HTERT RPE-1 (cell line): ENCODE data around the gene KY.

Source experiments
- in situ Hi-C: fragments of 300-500 bp; cut with MboI; formaldehyde crosslinking; loops from 4 replicates; pipeline ENCODE4 v1.14.3; 2020; ENCODE audit warnings: low sequenced_read_pairs

The KY gene

DNA sequence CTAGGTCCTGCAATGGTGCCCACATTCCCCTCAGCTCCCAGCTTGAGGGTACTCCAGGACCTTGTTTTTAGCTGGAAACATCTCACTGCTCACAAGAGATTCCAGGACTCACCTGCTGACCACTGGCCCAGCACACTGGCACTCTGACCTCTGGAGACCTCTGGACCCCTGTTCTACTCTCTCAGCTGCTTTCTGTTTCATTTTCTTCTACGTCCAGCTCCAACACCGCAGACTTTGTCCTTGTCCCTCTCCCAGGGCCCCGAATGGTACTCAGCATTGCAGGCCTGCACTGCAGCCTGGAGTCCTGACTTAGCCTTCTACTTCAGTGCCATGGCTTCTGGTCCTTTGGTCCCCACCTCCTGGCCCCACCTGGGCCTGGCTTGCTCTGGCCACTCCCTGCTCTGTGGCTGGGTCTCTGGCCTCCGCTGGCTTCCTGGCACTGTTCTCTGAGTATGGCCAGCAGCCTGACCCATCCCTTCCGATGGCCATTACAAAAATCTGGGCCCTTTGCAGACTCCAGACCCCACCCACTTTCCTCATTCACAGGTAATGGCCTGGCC lies 27.9 kb downstream of the KY start:
- in situ Hi-C loops = no loop called here

DNA sequence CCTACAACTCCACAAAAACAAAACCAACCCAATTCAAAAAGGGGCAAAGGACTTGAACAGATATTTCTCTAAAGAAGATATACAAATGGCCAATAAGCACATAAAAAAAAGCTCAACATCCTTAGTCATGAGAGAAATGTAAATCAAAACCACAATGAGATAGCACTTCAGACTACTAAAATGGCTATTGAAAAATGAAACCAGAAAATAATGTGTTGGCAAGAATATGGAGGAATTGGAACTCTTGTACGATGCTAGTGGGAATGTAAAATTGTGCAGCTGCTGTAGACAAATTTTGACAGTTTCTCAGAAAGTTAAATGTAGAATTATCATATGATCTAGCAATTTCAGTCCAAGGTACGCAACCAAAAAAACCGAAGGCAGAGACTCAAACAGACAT lies 29.0 kb downstream of the KY start:
- in situ Hi-C loops = no loop called here

DNA sequence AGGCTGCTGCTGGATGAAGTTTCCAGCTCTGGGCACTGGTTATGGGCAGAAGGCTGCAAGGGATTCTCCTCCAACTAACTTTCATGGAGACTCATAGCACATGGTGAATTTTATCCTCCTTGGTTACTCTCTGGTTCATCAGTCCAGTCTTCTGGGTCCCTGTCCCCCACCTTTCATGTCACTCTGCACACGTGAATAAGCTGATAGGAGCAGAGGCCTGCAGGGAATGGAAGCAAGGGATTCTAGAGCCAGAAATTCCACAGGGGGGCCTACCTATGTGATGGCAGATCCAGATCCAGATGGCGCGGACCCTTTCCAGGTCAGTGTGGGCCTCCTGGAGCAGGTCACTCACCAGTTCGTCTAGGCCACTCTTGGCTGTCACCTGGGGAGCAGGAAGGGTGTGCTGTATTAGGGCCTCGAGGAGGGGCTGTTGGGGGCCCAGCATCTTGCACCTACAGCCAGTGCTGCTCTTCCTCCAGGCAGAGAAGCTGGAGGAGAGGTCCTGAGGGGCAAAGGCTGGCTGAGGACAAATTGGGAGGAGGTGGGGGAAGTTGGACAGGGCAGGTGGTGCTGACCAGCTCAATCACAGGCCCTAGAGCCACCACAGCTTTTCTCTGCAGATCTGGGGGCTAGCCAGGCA lies 30.2 kb downstream of the KY start:
- in situ Hi-C loops = no loop called here

DNA sequence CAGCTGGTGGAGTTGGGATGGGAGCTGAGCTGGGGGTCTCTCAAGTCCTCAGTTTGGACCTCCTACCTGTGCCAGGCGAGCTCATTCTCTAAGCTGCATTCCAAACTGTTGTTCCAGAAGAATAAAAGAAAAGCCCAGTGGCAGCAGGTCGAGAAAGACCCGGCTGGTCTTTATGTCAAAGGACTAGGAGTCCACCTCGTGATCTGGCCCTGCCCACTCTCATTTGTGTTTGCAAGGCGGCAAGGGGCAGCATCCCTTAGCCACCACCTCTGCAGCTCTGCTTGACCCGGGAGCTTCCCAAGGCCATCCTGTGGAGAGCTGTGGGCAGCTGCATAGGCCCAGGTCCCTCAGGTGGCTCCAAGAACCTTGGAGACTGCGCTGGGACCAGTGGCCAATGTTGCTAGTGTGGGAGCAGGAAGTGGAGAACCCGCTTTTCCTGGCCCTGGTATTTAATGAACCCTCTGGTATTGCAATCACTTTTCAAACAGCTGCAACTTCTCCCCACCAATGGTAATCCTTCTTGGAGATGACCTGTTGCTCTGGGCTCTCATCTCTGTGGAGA lies 30.9 kb downstream of the KY start:
- in situ Hi-C loops = no loop called here

DNA sequence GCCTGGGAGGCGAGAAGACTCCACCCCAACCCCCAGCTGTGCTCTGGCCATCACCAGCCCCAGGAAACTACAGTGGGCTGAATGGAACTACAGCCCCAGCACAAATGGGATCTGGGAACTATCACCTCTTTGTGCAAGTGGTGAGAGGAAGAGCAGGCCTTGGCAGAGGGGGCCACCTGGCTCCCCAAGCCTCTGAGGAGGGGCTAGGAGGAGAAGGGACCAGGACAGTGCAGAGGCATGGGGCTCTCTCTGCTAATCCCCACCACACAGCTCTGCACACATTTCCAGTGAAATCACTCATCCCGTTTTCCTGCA lies 31.6 kb downstream of the KY start:
- in situ Hi-C loops = no loop called here

DNA sequence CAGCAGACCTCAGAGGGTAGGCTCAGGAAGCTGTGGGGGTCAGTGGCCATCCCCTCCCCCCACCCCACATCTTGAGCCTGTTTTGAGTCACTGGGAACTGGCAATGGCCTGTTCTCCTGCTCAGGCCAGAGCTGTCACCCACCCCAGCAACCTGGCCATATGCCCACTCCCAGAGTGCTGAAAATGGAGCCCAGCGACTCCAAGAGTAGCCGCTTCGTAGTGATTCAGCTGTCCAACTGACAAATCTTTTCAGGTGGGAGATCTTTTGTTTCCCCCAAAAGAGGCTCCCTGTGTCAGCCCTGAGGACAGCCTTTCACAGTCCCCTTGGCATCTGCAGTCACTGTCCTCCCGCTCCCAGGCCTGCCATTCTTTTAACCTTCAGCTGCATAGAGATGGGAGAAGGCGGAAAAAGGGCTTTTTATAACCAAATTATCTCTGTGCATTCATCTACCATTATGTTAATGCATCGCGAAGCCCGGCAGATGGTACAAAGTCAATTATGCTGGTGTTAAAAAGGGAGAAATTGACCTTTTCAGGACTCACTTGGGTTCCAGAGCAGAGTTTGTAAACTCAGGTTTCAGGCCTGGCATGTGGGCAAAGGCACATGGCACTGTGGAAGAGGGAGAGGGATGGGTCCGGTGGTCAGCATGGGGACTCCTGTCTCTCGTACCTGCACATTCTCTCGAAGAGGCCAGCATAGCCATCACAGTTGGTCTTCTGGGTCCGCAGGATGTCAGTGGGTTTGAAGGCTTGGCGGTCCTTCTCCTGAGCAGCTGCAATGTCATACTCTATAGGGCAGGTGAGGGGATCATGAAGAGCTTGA lies 32.1 kb downstream of the KY start:
- in situ Hi-C loops = no loop called here

DNA sequence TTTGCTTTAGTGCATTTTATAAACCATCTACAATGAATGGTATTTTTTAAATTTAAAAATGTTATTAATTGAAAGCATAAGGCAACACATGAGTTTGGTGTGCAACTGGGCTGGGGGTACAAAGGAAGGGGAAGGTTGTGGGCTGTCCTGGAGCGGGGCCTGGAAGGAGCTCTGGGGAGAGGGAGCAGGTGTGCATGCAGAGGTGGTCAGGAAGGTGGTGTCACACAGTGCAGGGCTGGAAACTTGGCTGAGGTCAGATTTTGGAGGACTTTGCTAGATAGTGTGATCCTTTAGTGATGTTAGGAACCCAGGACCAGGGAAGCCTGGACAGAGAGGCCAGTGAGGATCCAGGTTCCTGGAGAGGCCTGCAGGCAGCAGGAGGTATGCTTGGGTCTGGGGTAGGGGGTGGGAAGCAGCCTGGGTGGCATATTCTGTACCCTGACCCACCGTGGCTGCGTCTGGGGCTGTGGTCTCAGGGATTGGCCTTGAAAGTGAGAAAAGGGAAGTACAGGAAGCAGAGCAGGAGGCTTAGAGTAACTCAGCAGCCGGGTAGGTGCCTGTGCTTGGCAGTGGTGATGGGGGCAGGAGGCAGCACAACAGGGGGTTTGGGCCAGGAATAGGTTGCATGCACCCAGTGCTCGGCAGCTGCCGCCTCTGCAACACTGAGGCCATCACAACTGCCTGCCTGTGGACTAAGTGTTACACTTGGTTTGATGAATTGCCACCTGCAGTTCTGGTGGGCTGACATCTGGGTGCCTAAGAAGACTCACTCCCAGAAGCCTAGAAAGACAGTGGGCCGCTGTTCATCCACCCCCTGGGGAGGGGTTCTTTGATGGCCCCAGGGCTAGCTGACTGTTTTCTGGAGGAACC lies 33.0 kb downstream of the KY start:
- in situ Hi-C loops = no loop called here

DNA sequence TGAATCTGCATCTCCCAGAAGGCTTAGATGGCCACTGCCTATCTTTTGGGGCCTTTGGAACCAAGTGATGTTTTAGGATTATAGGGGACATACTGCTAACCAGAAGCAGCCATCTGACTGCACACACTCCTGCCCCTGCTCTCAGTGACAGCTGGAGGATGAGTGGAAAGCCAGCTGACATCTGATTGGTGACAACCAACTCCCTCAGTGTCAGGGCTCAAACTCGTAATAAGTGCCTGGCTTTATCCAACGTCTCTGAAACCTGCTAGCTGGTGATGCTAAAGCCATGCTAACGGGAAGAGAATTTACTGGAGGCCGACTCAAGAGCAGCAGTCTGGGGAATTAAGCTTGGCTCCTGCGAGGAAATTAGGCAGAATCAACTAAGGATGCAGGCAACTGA lies 35.1 kb downstream of the KY start:
- in situ Hi-C loops = no loop called here

DNA sequence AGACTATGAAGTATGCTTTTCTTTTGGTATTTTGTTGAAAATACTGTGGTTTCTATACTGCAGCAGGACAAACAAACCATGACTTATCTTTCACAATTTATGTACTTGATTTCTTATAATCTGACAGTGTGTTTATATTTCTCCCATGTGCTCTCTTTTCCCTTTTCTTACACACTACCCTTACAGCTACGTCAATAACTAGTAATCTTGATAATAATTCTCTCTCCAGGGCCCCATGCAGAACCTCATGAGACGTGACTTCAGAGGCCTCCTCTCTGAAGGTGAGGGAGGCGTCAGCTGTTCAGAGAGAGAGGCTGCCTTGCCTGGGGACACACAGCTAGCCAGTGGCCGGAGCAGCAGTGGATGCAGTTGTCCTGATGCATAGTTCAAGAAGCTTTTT lies 35.9 kb downstream of the KY start:
- in situ Hi-C loops = no loop called here

DNA sequence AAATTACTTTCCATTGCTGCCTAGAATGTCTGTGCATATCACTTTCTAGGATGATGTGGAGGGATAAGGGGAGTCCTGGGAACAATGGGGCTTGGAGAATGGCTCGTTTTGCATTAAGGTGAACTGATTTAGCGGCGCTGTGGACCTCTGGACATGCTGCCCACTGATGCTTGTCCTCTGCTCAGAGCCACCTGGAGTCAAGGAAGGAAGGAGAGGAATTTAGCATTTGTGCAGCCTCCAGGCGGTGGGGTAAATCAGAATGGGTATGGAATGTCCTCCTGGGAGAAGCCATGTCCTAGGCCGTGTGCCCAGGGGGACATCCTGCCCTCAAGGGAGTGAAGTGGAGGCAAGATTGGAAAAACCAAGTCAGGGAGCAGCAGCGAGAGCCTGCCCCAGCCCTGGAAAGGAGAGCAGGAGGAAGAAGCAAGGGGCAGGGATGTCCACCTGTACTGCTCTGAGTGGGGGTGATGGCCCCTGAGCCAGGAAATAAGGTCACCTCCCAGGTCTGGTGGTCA lies 37.8 kb downstream of the KY start:
- in situ Hi-C loops = no loop called here

DNA sequence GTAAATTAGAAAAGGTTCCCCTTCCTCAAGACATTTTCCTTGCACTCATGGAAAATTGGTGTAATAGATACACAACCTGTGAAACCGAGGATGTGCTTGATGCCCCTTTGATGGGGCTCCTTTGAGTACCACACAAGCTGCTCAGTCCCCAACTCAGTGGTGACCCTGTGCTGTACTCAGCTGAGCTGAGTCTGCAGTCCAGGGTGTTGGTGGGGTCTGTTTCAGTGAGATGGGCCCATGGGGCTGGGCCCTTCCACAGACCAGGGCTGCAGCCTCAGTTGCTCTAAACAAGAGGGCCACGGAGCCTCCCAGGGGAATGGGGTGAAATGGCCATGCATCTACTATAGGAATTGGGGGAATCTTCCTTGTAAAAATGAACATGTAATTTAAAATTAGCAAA lies 39.3 kb downstream of the KY start:
- in situ Hi-C loops = no loop called here

DNA sequence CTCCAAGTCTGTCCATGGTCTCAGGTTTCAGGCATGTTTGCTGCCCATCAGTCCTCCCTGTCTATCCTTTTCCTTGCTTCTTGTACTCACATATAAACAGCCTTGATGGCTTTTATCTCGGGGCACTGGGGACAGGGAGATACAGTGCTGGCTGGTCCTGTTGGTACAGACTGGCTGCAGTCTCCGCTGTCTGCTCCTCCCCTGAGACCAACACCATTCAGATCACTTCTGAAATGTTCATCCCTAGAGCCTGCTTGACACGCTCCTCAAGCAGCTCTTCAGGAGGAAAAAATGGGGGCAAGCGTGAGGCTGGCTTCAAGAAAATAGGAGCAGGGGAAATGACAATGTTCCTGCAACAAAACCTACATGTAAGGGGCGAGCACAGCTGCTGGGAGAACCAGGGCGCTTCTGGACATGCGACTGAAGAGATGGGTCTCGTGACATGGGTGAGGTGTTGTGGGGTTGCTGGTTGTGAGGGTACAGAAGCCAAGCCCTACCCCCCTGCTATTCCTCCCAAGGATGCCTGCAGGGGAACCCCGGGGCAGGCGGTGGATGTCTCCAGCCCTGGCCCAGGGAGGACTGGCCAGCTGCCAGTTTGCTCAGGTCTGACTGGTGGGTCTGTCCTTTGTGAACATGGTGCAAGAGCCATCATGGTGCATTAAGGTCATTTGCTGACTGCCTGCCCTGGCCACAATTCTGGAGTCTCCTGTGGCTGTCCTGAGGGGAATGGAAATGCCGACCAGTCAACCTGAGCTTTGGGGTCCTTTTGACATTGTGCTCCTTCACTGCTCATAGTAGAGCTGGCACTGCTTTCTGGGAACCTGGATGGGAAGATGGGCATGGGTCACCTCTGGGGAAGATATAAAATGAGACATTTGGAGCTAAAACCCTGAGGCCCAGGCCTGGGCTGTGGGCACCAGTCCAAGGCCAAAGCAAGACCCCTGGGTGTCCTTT lies 40.1 kb downstream of the KY start:
- in situ Hi-C loops = no loop called here

DNA sequence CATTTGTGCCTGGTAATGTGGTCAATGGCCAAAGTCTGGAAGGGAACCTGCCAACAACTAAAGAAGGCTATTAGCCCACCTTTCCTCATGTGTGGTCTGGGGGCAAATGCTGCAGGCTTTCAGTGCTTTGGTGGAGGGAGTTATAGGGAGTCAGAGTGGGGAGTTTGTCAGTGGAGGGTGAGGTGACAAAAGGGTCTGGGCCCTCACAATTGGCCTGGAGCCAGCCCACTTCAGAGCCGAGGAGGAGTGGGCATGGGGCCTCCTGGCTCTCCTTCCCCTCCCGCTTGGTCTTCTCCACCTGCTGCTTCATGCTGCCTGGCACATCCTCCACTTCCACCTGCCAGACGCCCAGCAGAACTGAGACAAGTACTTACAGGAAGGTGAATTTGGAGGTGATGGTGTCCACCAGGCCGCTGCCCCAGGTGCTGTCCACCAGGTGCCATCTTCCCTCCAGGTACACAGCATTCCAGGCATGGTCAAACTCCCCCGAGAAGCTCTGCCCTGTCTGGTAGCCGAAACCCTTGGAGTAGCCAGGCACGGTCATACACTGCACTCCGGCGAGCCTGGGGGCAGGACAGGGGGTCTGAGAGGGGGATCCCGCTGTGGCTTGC lies 40.9 kb downstream of the KY start:
- in situ Hi-C loops = no loop called here

DNA sequence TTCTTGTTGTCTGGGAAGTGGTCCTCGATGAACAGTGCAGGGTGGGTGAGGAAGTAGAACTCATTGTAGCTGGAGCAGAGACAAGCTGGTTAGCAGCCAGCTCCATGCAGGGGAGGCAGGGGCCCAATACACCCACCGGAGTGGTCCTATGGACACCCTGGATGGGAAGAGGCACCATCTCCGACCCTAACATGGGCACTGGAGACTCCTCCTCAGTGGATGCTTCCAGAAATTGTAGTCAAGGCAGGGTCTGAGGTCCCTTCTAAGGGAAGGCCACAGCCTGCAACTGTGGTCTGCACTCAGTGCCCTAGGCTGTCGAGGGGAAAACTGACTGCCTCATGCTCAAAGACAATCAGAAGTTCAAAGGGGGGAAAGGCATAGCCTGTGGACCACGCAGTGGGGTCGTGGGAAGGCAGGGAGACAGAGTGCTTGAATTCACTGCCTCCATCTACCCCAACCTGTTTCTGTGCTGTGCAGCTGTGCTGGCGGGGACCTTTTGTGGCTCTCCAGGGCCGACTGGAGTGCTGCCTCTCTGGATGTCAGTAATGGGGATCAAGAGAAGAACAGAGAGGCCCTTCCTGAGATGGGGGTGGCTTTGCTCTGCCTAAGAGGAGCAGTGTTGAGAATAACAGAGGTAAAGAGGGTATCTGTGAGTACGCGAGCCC lies 41.9 kb downstream of the KY start:
- in situ Hi-C loops = no loop called here

DNA sequence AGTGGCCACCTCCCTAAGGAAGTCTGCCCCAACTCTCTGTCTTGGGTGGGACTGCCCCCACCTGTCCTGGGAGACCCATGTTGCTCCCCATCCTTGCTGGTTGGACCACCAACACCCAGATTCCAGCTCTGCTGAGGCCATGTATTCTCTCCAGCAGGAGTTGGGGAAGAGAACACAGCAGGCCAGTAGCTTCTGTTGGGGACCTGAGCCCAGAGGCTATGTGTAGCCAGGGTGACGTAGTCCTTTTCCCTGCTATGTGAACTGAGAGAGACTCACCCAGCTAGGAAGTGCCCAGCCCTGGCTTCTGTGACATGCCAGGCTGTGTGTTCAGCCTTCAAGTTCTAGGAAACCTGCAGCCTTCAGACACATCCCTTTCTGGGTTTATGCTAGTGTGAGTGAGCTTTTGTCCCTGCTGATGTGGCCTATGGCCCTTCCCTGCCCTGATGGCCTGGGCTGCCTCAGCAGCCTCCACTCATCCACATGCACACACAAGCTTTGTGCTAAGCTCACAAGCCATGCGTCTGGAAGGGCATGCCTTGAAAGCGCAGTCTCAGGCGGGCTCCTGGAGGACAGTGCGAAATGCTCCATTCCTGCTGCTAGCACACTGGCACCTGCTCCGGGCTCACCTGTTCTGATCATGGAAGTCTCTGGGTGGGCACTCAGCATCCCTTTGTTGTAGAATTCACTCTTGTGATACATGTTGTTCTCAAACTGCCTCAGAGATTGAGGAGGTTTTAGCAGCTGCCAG lies 42.6 kb downstream of the KY start:
- in situ Hi-C loops = no loop called here

DNA sequence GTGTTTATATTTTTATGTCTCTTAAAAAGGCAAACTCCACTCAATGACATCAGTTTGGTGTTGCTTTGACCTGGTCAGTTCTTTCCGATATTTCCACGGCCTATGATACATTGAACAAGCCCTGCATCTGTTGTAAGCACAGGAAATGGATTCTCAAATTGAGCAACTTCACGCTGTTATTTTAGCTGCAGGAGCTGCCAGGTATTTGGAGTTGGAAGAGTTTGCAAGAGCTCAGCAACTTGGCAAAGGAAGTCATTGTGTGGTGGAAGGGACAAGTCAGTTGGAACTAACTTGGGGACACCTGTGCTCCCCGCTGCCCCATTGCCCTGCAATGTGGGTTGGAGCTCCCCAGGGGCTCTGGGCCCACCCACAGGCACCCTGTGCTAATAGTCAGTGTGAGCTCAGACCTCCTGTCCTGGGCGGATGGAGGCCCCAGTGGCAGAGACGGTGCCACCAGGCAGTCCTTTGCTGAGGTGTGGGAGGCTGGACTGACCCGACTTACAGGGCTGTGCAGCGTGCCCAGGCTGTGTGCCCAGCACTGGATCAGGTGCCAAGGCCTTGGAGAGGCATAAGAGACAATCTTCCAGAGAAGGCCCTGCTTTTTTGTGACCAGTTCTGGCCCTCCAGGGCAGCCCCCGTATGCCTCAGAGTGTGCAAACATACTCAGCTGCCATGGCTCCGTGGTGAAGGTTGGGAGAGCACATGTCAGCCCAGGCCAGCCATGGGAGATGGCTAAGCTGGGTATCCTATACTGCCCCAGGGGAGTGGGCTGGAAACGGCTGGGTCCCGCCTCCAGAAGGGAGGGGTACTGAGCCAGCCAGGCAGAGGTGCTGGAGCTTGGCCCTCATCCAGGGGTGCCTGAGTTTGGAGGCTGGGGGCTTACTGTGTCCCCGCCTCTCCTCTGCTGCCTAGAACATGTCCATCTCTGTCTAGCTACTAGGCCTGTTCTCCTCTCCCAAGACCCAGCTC lies 43.5 kb downstream of the KY start:
- in situ Hi-C loops = no loop called here
